Inflammatory macrophage treated with lipopolysaccharide for 4 hours (primary cell): ENCODE results near the gene SUMF2.
"Not testable (repeated sequence)": the region's sequence is repeated elsewhere in the genome, so short reads cannot be mapped to it uniquely, and the experiment has no call there.

Experiments
- DNase-seq: peaks from one replicate; pipeline ENCODE4 v3.0.0-alpha.2; 2020

Gene SUMF2

DNA sequence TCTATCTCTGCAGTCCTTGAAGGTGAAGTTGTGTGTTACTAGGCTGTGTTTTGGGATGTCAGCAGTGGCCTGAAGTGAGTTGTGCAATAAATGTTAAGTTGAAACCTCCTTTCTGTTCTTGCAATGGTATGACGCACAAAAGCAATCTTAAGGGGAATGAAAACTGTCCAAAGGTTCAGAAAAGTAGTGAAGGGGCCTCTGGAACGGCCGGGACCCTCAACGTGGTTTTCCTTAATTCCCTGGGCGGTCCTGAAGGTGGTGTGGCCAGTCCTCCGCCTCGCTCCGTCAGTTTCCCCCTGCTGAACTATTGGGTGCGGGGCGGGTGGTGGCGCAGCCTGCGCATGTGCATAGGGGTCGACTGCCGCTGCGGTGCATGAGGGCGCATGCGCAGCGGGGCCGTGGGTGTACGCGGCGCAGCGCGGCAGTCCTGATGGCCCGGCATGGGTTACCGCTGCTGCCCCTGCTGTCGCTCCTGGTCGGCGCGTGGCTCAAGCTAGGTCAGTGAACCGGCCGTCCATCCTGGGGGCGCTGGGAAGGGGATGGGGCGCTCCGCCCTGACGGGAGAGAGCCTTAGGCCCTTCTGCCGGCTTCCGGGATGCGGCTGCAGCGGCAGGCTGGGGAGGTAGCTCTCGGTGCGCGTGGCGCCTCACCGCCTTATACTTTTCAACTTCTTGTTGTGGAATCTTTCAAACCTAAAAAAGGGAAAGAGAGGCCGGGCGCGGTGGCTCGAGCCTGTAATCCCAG, at the start of gene SUMF2:
Gene SUMF2, plus strand, starts transcription at position 405 of the 744 bp plus-strand sequence. Its CDS starts 26 bp downstream, at position 431.
- DNase-seq, result peak; percentile 94

DNA sequence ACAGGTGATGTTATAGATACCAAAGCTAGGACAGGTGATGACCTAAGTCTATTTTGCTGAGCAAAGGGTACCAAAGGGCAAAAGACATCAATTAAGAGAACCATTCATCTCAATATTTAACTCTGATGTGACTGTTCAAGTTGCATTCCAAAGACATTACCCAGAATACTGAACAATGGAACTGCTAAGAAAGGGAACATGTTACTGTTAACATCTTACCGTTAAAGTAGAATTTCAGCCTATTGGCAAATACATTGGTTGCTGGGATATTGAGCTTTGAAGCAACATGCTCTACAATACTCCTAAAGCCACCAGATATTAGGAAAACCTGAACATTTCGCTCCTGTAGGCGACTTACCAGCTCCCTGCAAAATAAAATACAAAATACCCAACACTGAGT, 47.1 kb upstream of the SUMF2 start:
- not testable (repeated sequence) for DNase-seq

GRCh38 chr7:56019501-56019900, 44.6 kb upstream of the SUMF2 start:
- DNase-seq, result no peak

GRCh38 chr7:56023500-56023899, 40.6 kb upstream of the SUMF2 start:
- DNase-seq, result no peak

DNA sequence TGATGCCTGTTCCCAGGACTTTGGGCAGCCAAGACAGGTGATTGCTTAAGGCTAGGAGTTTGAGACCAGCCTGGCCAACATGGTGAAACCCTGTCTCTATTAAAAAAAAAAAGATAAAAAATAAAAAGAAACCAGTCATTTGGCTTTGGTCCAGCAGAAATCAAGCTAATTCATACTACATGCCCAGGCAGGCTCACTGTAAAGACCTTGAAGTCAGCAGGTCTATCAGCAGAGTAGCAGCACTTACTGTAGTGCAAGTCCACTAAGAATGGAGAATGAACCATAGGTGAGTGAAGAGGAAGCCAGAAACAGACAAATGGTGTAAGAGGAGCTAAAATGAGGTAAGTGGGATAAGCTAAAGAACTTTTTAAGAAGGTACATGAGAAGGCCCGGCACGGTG, 37.5 kb upstream of the SUMF2 start:
- DNase-seq, result no peak

DNA sequence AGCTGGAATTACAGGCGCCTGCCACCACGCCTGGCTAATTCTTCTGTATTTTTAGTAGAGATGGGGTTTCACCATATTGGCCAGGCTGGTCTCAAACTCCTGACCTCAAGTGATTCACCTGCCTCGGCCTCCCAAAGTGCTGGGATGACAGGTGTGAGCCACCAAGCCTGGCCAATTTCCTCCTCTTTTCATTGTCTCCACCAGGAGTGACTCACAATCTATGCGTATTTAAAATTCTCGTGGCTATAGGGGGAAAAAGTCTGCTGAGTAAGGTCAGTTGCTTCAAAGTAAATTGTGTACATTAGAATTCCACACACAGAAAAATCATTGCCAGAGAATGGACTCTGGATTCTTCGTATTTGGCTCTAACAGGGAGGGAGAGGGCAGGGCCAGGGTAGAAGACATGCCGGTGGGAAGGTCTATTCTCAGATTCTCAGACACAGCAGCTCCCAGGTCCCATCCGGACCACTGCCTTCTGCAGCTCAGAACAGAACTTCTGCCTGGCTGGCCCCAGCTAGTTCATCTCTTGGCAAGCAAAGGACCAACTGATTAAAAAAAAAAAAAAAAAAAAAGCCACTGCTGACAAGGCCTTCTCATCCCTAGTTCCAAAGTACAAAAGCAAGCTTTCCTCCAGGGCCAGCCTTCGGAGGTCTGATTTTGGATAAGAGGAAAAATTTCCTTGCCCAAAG, 35.0 kb upstream of the SUMF2 start:
- no peak for DNase-seq

GRCh38 chr7:56030340-56030739, 33.7 kb upstream of the SUMF2 start:
- DNase-seq, result no peak

- DNase-seq, result not testable (repeated sequence)
Observed at GRCh38 chr7:56031556-56031955, 32.5 kb upstream of the SUMF2 start.

- not testable (repeated sequence) for DNase-seq
Observed at GRCh38 chr7:56032578-56032977, 31.5 kb upstream of the SUMF2 start.

DNA sequence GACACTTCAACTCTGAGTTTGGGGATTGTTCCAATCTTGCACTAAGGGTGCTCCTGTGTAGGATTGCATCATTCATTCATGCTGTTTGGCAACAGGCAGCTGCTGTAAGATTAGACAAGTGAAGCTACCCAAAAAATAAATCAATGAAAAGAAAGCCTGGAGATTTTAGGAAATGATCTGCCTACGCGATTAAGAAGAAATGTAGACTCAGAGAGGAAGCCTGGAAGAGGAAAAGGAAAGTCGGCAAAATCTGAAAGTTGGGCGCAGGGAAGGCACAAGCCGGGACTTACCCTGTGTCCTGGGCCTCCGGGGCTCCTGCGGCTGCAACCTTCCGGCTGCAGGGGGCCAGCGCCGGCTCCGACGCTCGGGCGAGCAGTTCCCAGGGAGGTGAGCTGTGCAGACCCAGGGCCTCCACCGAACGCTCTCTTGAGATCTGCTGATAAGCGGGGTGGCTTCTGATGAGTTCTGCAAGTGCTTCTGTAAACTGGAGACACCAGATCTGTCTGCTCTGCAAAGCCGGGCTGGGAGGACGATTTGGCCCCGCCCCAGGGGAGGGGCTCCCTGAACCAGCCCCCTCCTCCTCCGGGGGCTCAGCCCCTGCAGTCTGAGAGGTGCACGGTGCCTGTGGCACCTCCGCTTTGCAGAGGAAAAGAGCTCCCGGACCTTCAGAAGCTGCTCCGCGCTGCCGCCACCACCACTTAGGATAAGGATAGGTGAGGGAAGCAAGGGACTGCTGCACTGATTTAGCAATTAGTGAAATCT, 30.2 kb upstream of the SUMF2 start:
- peak; percentile 67 for DNase-seq

GRCh38 chr7:56040730-56041129, 23.4 kb upstream of the SUMF2 start:
- DNase-seq, result no peak

GRCh38 chr7:56045758-56046157, 18.3 kb upstream of the SUMF2 start:
- peak; percentile 72 for DNase-seq

- no peak for DNase-seq
Observed at GRCh38 chr7:56046721-56047445, 17.2 kb upstream of the SUMF2 start.

DNA sequence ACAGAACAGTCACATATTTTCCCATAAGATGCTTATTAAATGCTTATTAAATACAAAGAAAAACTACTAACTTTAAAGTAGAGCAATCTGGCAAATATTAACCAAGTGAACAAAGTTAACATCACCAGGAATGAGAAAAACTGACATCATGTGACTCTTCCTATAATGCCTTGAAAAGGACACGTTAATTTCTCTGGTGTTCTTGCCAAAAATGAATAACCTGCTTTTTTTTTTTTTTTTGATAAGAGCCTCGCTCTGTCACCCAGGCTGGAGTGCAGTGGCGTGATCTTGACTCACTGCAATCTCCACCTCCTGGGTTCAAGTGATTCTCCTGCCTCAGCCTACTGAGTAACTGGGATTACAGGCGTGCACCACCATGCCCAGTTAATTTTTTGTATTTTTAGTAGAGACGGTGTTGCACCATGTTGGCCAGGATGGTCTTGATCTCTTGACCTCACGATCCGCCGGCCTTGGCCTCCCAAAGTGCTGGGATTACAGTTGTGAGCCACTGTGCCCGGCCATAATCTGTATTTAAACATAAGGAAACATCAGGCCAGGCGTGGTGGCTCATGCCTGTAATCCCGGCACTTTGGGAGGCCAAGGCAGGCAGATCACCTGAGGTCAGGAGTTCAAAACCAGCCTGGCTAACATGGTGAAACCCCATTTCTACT, 16.5 kb upstream of the SUMF2 start:
- DNase-seq, result not testable (repeated sequence)

DNA sequence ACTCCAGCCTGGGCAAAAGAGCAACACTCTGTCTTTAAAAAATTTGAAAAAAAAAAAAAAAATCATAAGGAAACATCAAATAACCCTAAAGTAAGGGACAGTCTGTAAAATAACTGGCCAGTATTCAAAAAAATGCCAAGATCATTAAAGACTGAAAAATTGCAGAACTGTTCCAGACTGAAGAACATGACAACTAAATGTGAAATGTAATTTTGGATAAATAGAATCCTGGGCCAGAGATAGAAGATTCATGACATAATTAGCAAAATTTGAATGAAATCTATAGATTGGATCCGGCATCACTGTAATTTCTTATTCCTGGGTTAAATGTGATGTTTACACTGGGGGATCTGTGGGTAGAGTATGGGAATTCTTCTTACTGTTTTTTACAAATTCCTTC, 15.8 kb upstream of the SUMF2 start:
- DNase-seq, result no peak

DNA sequence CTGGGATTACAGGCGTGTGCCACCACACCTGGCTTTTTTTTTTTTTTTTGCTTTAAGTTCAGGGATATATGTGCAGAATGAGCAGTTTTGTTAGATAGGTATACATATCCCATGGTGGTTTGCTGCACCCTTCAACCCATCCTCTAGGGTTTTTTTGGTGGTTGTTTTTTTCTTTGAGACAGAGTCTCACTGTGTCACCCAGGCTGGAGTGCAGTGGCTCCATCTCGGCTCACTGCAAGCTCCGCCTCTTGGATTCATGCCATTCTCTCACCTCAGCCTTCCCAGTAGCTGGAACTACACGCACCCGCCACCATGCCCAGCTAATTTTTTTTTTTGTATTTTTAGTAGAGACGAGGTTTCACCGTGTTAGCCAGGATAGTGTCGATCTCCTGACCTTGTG, 15.3 kb upstream of the SUMF2 start:
- not testable (repeated sequence) for DNase-seq

DNA sequence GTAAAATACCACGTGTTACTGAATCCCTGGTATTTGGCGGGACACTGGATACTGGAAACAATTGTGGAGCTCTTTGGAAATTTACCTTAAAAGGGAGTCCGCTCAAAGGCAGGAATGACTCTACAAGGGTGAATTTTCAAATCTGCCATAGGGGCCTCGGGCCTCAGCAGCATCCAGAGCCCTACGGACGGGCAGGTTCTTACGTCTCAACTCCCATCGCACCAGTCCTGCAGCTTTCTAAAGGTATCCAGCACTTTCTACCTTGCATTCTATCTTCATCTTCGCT, 13.1 kb upstream of the SUMF2 start:
- DNase-seq, result no peak

DNA sequence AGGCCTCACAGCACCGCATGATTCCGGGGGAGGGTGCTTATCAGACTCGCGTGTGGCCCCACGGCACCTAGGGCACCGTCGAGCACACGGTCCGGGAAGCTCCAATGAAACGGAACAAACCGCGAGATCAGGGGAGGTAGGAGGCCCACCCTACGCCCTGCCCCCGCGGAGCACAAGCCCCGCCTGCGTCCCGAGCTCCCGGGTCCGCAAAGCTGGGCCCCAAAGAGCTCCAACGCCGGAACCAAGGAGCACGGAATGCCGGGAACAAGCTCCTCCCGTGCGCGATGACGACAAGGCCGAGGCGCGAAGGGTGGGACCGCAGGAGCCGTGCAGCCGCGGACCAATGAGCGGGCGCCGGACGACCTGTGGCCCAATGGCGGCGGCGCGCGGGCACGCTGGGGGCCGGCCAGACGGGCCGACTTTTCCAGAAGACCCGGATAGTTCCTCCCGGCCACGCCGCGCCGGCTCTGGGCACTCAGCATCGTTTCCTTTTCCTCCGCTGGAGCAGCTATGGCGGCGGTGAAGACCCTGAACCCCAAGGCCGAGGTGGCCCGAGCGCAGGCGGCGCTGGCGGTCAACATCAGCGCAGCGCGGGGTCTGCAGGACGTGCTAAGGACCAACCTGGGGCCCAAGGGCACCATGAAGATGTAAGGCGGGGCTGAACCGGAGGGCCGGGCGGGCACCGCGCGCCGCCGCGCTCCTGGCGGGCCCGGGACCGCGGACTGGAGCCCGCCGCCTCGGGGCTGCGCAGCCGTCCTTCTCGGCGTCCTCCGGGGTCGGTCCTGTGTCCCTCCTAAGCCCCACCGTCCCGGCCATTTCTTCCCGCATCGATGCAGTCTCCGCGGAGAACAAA, 12.5 kb upstream of the SUMF2 start, which contains the start of the genes CCT6A and PSPH:
Gene CCT6A, plus strand, starts transcription at position 427 of the 853 bp plus-strand sequence. Its CDS starts 84 bp downstream, at position 511.
Gene PSPH, minus strand, starts transcription at position 106 of the 853 bp plus-strand sequence. CDS start 30,232 bp downstream, outside the sequence.
- peak; percentile 97 for DNase-seq

- DNase-seq, result no peak
Observed at GRCh38 chr7:56053379-56053778, 10.7 kb upstream of the SUMF2 start.

- no peak for DNase-seq
Observed at GRCh38 chr7:56053993-56054392, 10.1 kb upstream of the SUMF2 start.

DNA sequence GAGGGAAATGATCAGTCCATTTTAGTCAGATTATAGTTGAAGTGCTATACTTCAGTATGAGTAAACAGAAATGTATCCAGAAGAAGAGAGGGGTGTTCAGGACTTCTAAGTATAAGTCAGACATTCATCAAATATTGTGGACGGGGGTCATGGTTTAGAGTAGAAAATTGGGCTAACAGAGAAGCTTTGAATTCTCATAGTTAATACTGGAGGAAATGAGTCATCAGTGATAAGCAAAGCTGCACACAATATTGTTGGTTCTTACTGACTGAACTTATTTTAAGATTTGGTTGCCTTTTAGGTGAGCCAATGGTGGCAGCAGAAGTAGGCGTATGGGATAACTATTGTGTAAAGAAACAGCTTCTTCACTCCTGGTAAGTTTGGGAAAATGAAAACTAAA, 1.7 kb upstream of the SUMF2 start:
- DNase-seq, result peak; percentile 36
